ENCODE measurements around the gene TTPAL.

TTPAL gene

DNA sequence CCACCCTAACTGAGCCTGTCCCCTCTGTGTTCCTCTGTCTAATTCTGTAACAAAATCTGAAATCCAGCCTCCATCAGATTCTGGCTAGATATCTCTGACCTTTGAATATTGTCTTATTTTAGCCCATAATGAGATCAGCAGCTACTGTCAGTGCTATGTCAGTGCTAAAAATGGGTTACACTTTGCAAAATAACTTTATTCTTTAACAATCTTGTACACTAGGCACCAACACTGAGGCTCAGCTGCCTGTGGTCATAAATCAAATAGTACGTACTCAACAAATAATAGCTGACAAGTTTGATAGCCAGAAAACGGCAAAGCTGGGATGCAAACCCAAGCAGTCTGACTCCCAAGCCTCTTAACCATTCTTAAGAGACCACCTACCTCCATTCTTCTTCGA, 22.1 kb downstream of the TTPAL start:
- DNase-seq (ENCODE audit: low spot score), result no peak

DNA sequence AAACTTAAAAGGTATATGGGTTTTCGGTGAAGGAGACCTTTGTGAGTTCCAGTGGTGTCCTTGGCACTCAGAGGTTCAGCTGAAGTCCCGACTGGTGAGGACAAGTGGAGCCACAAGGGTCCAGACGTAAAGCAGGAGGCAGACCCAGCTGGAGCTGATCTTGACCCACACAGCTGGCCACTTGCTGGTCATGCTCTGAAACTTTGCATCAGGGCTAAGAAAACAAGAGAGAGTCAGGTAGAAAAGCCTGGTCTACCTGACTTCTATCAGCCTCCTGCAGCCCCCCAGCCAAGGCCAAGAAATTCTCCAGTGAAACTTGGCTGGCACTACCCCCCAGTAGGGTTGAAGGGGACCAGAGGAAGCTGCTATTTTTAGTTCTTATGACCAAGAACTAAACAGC, 24.5 kb downstream of the TTPAL start:
- no peak for DNase-seq (ENCODE audit: low spot score)

DNA sequence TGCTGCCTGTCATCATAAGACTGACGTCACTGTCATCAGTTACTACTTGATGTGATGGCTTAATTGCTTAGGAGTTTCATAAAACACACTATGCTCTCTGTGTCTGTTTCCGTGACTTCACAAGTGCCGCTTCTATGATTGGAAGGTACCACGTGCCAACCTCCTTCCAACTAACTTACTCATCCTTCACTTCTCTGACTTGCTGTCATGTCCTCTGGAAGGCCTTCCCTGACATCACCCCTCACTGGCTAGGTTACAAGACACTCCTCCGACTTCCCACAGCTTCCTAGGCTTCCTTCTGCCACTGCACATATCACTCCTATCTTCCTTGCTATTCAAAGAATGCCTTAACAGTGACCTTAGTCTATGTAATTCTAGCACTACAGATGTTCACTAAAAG, 25.8 kb downstream of the TTPAL start:
- DNase-seq (ENCODE audit: low spot score), result no peak

DNA sequence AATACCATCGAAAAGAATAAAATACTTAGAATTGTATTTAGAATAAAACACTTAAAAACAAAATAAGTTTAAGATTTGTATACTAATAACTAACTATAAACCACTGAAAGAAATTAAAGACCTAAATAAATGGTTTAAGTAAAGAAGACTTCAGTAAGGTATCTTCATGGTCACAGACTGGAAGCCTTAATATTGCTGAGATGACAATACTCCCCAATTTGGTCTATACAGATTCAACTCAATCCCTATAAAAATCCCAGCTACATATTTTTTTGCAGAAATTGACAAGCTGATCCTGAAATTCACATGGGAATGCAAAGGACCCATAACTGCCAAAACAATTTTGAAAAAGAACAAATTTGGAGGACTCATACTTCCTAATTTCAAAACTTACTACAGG, 27.3 kb downstream of the TTPAL start:
- no peak for DNase-seq (ENCODE audit: low spot score)

DNA sequence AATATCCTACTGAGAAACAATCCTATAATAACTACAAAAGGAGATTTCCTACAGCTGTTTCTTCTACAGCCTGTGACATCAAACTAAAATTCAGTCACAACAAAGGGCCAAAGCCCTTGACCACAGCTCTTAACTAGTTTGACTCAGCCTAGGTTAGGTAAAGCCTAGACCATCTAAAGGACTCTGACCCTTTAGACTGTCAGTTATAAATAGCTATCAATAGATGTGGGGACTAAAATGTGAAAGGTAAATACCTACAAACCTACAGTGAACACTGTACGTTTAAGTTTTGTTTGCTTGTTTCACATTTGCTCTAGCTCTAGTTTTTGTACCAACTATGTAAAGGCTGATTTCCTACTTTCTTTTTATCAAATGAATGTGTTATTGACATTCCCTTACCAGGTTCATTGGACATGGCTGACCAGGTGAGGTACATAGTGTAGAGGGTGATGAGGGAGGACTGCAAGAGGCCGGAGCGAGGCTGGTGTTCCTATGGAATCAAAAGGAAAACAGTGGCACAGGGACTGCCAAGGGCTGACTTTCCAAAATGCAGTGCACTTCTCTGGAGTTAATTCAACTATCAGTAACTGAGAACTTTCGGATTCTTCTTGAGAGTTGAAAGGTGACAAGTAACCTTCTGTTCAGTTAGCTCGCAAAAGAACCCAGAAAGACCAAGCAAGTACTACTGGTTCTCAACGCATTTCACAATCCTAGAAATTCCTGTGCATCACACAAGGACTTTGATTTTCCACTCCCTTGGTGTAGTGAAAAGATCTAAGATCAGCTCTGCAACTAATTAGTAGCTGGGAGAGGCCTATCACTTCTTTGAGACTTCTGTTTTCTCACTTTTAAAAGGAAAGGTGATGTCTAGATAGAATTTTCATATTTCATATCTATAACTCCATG, 29.0 kb downstream of the TTPAL start:
- no peak for DNase-seq (ENCODE audit: low spot score)

DNA sequence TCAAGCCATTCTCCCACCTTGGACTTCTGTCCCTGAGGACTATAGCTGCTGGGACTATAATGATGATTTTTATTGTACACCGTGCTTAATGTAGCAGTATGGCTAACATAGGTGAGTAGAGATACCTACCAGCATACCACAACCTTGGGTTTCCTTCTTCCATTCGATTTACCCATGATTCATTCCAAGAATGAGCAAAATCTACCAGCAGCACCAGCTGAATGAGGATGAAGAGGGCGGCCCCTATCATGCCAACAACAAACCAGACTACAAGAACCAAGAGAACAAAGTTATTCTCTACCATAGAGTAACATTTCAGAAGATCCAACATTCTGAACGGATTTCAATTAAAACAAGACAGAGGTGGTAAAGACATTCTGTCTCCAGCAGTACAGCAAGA, 34.1 kb downstream of the TTPAL start:
- DNase-seq (ENCODE audit: low spot score), result no peak

DNA sequence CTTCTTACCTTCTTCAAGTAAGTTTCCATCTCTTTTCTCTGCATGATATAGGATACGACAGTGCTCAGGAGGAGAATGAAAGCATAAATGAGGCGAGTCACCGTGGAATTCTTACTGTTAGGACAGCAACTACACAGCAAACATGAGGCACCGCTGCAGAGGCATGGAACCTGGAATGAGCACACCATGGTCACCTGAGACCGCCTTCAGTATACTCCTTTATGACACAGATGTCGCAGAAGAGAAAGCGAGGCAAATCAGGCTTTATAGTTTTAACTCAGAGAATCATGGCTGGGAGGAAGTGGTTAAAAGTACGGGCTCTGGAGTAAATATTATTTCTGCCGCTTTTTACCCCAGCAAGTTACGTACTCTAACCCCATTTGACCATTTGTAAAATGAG, 38.2 kb downstream of the TTPAL start:
- DNase-seq (ENCODE audit: low spot score), result no peak

DNA sequence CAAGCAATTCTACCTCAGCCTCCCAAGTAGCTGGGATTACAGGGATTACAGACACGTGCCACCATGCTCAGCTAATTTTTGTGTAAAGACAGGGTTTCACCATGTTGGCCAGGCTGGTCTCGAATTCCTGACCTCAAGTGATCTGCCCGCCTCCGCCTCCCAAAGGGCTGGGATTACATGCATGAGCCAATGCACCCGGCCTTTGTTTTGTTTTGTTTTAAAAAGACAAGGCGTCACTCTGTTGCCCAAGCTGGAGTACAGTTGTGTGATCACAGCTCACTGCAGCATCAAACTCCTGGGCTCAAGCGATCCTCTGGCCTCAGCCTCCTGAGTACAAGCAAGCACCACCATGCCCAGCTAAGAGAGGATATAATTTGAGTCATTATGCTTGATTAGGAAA, 40.8 kb downstream of the TTPAL start:
- no peak for DNase-seq (ENCODE audit: low spot score)

DNA sequence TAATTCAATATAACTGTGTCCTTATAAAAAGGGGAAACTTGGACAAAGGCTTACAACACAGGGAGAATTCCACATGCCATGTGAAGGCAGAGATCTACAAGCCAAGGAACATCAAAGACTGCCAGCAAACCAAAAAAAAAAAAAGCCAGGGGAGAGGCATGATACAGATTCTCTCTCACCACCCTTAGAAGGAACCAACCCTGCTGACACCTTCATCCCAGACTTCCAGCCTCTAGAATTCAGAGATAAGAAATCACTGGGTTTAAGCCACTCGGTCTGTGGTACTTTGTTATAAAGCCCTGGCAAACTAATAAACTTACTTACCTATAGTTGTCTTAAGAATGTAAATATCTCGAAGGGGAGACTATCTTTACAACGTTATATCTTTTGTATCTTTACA, 41.8 kb downstream of the TTPAL start:
- DNase-seq (ENCODE audit: low spot score), result no peak

DNA sequence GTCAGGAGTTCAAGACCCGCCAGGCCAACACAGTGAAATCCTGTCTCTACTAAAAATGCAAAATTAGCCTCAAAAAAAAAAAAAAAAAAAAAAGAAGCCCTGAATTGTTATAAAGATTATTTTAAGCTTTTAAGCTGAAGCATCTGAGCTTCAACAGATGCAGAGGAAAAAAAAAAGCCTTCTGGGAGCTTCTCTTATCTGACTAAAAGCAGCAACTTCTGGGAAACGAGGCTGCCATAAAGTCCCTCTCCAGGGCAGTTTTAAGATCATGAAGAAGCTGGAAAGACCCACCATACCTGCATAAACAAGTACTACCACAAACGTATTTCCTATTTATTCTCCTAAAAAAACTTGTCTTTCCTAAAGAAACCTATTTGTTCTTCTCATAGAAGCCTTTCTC, 42.6 kb downstream of the TTPAL start:
- no peak for DNase-seq (ENCODE audit: low spot score)

DNA sequence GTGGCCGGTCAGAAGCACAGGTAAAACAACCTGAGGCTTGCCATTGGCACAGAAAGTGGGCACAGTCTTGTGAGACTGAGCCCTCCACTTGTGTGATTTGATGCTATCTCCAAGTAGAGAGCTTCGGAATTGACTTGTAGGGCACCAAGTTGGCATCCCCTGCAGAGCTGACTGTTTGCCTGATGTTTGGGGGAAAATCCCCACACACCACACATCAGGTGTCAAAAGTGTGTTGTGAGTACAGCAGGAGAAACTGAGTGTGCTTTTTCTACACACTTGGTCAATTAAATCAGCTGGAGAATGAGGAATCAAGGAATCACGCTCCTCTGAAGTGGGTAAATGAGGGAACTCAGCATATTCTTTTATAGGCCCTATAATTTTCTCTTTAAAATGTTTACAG, 45.2 kb downstream of the TTPAL start:
- no peak for DNase-seq (ENCODE audit: low spot score)

DNA sequence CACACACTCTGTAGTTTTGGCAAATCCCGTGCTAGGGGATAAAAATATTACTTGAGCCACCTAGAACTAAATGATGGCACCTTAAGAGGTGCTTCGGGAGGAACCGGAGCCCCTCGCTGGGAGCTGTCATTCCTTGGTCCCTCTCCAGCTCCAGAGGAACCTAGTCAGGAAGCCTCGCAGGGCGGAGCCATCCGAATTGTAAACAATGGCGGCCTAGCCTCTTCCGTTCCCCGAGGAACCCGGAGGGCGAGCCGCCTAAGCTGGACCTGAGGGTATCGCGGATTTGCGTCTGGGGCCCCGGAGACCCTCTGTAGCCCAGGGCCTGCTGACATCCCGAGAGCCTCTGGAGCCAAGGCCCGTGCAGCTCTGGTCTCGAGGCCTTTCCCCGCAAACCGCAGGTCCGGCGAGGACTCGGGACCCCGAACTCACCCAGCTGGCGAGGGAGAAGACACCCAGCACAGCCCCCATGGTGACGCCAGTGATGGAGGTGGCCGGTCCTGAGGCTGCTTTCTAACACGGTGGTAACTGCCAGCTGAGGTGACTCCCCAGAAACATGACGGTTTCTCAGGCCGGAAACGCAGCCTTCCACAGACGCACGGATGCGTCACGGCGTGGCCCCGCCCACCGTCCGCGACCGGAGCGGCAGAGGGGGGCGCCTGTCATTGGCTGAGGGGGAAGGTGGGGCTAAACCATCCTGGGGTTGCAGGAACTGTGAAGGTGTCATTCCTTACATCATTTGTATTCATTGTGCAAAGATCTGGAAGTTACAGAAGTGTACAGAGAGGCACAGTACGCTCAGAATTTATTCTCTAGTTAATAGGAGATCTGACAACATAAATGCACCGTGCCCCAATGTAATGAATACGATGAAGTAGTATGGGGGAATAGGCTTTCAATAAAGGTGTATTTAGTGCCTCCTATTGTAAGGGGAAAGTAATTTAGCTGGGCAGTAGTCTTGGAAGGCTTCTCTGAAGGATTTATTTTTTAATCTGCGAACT, 46.1 kb downstream of the TTPAL start, which contains the start of gene SERINC3:
TSS of gene SERINC3 (minus strand) at position 587 of the 998 bp plus-strand sequence. CDS start at position 468, 119 bp downstream.
- peak; percentile 94 for DNase-seq (ENCODE audit: low spot score)

DNA sequence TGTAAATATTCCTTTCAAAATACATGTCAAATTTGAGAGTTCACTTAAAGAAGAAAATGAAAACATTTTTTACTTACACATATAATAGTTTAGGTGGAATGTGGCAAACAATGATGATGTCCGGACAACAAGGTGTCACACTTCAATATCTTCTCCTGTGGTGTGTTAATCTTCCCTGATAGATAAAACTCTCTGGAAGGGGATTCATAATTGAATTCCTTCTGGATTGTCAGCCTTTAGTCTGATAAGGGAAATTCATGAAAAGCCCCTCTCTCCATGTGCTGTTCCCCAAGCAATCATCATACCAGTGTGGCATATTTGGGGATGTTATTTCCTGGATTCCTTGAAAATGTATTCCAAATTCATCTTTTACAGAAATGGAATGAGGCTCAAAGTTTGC, 47.2 kb downstream of the TTPAL start:
- no peak for DNase-seq (ENCODE audit: low spot score)

DNA sequence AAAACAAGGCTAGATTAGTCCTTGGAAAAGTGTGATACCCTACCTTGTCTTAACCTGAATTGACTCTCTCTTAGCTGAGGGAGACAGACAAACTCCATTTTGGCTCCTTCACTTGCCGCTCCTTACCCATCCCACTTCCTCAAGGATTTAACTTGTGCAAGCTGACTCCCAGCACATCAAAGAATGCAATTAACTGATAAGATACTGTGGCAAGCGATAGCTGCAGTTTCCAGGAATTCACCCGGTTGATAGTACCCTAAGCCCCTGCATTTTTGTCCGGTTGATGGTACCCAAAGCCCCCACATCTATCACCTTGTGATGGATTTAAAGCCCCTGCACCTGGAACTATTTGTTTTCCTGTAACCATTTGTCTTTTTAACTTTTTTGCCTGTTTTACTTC, 48.1 kb downstream of the TTPAL start:
- no peak for DNase-seq (ENCODE audit: low spot score)

DNA sequence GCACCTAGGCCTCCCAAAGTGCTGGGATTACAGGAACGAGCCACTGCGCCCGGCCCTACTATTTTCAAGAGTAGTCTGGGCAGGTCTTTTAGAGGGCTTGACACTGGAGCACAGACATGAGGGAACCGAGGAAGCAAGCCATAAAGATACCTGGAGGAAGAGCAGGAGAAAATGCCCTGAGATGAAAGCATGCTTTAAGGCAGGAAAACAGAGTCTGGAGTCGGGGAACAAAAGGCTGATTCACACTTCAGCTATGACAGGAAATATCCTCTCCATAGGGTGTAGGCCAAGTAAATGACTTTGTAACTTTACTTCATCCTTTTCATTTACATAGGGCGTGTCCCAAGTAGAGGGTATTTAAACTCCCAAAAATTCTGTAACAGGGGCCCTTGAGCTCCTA, 50.5 kb downstream of the TTPAL start:
- DNase-seq (ENCODE audit: low spot score), result no peak

DNA sequence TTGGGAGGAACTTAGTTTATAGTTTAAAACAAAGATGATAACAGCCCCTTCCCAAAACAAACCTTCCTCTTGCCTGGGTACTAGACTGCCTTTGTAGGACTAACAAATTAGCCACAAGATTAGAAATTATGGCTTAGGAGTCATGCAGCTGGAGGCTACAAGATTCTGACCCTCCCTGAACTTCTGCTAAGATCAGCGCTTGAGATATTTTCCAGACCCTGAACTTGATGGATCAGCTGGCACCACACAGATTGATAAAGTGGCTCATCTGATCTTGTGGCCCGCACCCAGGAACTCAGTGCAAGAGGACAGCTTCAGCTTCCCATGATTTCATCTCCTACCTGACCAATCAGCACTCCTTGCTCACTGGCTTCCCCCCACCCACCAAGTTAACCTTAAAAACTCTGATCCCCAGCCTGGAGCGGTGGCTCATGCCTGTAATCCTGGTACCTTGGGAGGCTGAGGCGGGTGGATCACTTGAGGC, 52.1 kb downstream of the TTPAL start:
- no peak for DNase-seq (ENCODE audit: low spot score)

DNA sequence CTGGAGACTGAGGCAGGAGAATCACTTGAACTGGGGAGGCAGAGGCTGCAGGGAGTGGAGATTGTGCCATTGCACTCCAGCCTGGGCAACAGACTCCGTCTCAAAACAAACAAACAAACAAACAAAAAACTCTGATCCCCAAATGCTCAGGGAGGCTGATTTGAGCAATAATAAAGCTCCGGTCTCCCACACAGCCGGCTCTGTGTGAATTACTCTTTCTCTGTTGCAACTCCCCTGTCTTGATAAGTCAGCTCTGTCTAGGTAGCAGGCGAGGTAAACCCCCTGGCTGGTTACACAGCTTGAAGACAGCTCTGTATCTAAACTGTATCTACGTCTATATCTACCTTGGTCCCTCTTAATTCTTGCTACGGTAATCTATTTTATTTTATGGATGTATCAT, 52.6 kb downstream of the TTPAL start:
- no peak for DNase-seq (ENCODE audit: low spot score)

DNA sequence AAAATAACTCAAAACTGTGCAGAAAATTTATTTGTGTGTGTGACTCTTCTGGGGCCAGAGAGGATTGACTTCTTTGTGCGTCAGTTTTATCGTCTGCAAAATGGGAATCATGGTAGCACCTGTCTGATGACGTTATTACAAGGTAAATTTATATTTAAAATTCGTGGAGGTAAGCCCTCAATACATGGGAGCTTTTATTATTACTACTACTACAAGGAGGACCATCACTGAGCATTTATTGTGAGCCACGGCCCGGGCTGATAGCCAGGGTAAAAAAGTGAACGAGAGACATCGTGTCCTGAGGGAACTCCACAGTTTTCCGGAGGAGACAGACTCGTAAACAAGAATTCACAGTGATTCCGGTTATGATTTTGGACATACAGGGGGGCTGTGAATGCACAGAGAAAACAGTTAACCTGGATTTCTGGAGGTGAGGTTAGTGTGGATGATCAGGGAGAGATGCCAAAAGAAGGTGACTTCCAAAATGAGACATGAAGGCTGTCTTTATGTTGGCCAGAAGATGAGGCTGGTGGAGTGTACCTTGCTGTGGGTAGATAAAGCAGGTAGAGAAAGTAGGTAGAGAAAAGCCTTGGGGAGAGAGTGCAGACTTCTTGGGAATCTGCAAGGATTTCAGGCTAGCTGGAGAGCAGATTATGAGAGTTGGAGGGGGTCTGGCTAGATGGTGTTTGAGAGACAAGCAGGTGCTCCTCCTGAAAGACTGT, 56.7 kb downstream of the TTPAL start:
- DNase-seq (ENCODE audit: low spot score), result no peak

DNA sequence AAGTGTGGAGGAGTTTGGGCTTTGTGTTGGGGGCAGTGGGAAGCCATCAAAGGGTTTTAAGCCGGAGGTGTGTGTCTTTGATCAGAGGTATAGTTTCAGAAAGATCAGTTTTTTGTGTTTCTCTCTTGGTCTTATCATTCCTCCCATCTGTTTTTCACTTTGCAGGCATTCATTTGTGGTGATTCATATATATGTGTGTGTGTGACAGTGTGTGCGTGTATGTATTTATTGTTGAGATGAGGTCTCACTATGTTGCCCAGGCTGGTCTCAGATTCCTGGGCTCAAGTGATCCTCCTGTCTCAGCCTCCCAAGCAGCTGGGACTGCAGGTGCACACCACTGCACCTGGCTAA, 57.3 kb downstream of the TTPAL start:
- peak; percentile 19 for DNase-seq (ENCODE audit: low spot score)

DNA sequence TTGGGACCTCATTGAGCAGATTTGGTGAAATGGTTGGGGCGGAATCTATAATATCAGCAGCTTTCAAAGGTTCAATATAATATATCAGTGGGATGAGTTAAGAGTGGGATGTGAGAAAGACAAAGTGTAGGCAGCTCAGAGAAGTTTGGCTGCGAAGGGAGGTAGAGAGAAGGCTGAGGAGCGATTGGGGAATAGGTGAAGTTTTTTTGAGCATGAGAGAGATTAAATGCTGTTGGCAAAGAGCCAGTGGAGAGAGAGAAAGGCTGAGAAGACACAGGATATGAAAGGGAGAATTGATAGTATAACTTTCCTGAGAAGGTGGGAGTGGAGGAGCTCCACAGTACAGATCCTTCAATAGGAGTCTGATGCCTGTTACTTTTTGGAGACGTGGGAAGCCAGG, 58.3 kb downstream of the TTPAL start:
- no peak for DNase-seq (ENCODE audit: low spot score)

DNA sequence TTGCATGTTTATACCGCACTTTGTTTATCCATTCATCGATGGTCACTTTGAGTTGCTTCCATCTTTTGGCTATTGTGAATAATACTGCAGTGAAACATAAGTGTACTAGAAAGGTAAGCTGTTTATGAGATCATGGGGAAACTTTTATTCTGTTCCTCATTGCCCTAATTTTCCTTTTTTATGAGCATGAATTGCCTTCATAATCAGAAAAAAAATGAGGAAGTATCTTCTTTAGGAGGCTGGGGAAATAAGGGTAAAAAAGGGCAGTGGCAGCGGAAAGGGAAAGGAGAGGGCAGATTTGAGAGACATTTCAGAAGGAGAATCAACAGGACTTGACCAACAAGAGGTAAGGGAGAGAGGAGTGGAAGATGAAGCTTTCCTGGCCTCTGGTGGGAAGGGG, 60.5 kb downstream of the TTPAL start:
- DNase-seq (ENCODE audit: low spot score), result no peak

DNA sequence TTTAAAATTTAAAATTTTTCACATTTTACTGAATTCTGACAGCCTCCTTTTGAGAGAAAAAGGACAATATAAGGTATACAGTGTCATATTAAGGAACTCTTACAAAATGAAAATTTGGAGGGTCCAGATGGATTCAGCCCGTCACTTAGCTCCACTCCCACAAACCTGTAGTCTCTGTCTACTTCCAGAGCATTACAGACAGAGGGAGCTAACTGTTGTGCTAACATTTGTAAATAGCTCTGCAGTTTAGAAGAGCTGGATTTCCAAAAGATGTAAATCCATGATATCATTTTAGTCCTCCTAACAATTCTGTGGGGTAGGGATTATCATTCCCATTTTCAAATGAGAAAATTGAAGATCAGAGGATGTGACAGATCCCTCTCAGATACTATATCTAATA, 62.3 kb downstream of the TTPAL start:
- DNase-seq (ENCODE audit: low spot score), result no peak
